8988T (cell line): Measurements from ENCODE around the gene KLRC3.
"Not testable (repeated sequence)": the region's sequence is repeated elsewhere in the genome, so short reads cannot be mapped to it uniquely, and the experiment has no call there.

ENCODE experiments used
- DNase-seq: peaks from one replicate; pipeline ENCODE4 v3.0.0; 2011

KLRC3 gene

DNA sequence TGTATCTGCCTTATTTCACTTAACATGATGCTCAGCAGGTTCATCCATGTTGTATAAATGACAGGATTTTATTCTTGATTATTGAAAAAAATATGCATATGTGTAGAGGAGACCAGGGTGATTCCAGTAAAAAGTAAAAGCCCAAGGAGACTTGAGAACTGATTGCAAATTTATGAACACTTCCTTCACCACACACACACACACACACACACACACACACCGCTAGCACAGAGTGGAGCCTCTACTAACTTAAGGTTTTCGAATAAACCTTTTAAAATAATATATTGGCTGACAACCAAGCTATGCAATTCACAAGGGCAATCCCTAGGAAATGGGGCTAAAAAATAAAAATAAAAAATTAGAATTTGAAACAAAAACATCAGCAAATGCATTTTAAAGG lies 22.2 kb downstream of the KLRC3 start:
- DNase-seq = no peak

DNA sequence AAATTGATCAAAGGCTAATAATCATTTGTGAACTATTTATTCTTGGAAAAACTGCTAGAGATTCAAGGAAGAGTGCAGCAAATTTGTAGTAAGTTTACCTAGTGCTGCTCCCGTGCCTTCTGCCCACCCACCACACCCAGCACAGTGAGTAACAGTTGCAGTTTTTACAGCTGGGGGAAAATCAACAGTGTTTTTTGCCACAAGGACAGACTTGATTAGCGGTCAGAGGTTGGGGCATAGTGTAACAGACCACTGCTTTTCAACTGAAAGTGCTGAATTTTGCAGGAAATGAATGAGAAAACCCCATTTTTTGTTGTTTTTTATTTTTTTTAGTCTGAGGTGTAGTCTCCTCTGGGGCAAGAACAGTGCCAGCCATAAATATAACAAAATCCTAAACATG lies 23.1 kb downstream of the KLRC3 start:
- no peak for DNase-seq

DNA sequence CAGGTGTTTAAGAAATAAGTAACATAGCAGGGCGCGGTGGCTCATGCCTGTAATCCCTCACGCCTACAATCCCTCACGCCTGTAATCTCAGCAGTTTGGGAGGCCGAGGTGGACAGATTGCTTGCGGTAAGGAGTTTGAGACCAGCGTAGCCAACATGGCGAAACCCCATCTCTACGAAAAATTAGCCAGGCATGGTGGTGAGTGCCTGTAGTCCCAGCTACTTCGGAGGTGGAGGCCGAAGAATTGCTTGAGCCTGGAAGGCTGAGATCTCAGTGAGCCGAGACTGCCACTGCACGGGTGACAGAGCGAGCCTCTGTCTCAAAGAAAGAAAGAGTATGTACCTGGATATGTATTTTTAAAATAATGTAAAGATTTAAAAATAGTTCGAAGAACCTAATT lies 24.2 kb downstream of the KLRC3 start:
- not testable (repeated sequence) for DNase-seq

DNA sequence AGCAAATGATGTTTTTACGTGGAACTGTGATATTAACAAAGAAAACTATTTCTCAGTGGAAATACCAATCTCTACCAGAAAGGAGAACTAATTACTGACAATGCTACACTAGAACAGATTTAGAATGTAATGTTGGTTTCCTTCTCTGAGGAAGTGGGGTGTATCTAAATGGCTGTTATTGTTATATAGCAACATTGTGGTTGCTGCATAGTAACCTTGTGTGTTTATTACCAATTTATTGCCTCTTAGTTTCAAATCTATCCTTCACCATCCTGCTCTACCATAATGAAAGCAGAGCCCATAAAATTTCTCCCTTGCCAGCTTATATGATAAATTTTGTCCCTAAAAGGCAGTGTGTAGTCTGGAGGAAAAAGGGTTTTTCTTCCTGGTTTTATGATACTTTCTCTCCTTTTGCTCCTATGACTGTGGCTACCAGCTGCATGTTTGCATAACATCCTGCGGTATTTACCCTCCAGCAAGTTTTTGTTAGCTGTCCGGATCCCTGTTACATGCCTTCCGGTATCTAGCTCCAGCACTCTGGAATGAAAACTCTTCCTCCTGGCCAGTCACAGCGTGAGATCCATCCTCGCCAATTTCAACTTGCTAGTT lies 24.9 kb downstream of the KLRC3 start:
- no peak for DNase-seq

DNA sequence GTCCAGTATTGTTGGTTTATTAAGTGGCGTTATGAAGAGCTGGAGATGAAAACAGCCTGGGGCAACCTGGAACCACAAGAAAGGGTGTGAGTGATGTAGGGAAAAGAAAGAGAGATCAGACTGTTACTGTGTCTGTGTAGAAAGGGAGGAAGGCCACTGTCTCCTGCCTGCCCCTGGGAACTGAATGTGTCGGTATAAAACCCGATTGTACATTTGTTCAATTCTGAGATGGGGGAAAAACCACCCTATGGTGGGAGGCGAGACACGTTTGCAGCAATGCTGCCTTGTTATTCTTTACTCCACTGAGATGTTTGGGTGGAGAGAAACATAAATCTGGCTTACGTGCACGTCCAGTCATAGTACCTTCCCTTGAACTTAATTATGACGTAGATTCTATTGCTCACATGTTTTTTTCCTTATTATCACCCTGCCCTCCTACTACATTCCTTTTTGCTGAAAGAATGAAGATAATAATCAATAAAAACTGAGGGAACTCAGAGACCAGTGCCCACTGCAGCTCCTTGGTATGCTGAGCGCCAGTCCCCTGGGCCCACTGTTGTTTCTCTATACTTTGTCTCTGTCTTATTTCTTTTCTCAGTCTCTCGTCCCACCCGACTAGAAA lies 25.8 kb downstream of the KLRC3 start:
- not testable (repeated sequence) for DNase-seq

DNA sequence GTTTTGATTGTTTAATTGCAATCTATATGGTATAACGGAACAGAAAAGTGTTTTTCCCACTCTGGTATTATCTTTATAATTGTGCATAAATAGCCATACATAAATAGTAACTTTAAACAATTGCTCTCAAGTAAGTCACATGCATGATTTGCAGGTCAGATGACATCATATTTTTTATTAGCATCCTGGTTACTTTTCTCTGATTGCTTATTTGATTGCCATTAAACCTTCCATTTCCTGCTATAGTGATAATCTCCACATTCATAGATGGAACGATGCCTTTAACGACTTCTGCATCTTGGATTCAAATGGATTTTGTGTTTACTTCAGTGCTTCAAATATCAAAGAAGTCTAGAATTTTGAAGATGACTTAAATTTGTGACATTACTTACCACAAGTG lies 27.1 kb downstream of the KLRC3 start:
- DNase-seq = no peak

DNA sequence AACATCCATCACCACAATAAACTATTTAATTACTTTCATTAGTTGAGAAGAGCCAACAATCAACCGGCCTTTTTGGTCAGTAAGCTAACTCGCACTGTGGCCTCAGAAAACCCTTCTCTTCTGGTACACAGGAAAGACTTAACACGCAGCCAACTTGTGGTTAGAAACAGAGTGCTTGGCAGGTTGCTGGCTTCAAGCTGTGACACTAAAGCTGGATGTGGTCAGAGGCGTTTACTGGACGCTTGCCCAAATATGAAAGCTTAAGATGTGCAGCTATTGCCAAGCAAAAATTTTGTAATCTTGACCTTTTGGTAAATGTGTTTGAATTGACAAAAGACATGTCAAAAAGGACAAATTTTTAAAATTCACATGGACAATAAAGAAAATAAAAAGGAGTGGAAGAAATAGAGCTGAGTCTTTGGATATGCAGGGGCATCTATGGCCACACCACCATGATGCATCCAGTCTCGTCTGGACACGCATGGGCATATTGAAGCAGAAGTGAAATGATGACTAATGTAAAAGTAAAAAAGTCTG lies 27.9 kb downstream of the KLRC3 start:
- DNase-seq = no peak

DNA sequence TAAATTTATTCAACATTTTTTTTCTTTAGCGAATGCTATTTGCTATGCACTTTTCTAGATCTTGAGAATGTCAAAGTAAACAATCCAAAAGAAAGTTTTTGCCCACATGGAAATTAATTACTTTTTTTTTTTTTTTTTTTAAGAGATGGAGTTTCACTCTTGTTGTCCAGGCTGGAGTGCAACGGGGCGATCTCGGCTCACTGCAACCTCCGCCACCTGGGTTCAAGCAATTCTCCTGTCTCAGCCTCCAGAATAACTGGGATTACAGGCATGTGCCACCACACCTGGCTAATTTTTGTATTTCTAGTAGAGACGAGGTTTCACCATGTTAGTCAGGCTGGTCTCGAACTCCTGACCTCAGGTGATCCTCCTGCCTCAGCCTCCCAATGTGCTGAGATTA lies 29.4 kb downstream of the KLRC3 start:
- not testable (repeated sequence) for DNase-seq

DNA sequence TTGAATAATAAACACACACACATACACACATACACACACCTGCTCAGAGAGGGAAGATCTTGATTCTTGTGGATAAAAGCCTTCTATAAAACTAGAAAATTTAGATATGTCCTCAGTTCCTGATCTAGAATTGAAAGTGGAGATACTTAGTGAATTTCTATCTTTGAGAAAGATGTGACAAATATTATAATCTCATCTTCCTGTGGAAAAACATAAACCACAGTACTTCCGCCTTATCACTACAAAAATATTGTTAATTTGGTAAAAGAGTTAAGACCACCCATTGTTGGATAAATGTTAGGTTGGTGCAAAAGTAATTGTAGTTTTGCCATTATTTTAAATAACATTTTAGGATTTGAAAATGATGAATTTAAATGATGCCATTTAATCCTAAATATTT lies 30.5 kb downstream of the KLRC3 start, which contains the start of gene KLRK1:
TSS of gene KLRK1 (minus strand) at position 138 of the 400 bp plus-strand sequence. CDS start 1,231 bp downstream, outside the sequence.
- no peak for DNase-seq

DNA sequence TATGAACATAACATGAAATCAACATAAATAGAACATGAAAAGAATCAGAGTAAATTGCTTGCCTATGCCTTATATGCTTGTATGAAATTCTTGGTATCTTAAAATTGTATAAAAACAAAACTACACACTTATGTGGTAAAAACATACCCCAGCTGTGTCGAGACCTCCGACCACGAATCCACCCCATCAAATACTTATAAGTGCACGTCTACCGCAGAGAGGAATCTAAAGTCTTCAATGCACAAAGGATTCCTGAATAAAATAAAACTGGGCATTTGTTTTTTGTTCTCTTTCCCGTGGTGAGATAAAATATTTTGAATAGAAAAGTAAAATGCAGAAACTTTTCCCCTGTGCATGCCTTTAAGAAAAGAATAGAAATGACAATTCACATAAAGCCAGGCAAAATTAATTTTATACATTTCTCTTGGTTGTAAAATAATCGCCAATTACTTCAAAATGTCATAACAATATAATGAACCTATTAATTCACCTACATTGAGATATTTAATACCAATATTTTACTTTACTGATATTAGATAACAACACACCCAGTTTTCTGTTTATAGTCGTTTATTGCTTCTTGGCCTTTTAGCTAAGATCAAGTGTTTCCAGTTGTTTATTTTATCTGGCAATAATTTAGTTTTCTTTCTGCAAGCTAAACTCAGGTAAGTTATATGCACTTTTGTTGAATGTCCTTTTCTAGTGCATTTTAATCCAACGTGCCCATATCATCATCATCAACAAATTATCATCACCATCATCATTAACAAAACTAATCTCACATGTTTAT lies 31.6 kb downstream of the KLRC3 start:
- DNase-seq = no peak

DNA sequence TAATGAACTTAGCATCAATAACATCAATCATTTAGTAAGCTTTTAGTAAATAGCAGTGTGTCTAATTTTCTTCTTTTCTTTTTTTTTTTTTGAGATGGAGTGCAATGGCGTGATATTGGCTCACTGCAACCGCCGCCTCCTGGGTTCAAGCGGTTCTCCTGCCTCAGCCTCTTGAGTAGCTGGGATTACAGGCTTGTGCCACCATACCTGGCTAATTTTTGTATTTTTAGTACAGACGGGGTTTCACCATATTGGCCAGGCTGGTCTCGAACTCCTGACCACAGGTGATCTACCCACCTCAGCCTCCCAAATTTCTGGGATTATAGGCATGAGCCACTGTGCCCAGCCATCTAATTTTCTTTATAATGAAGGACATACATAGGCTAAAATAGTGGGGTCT lies 32.9 kb downstream of the KLRC3 start:
- not testable (repeated sequence) for DNase-seq

DNA sequence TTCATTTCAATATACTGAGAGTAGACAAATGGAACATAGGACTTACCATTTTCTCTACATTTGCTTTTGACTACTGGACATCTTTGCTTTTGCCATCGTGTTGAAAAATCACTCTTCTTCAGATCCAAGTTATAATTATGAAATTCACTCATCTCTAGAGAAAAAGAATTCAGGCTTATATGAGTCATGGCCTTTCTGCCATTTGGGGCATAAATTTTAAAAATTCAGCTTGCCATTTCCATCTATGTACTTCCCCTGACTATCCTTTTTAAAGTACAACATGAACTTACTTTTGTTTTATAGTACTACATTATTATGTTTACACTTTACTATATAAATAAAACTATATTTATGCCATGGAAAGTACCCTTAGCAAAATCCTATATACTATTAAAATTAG lies 33.5 kb downstream of the KLRC3 start:
- no peak for DNase-seq

DNA sequence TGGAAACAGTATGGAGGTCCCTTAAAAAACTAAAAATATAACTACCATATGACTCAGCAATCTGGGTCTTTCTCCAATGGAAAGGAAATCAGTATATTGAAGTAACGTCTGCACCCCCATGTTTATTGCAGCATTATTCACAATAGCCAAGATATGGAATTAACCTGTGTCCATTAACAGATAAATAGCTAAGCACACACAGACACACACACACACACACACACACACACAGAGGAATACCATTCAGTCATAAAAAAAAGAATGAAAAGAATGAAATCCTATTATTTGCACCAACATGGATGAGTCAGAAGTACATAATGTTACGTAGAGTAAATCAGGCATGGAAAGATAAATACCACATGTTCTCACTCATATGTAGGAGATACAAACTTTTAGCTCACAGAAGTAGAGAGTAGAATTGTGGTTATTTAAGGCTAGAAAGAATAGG lies 35.2 kb downstream of the KLRC3 start:
- DNase-seq = no peak

DNA sequence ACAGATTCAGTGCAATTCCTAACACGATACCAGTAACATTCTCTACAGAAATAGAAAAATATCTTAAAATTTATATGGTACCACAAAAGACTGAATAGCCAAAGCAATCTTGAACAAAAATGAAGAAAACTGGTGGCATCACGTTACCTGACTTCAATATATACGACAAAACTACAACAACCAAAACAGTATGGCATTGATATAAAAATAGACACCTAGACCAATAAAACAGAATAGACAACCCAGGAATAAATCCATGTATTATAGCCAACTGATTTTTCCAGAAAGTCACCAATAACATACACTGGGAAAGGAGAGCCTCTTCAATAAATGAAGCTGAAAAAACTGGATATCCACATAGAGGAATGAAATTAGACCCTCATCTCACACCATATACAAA lies 36.2 kb downstream of the KLRC3 start:
- DNase-seq = no peak

DNA sequence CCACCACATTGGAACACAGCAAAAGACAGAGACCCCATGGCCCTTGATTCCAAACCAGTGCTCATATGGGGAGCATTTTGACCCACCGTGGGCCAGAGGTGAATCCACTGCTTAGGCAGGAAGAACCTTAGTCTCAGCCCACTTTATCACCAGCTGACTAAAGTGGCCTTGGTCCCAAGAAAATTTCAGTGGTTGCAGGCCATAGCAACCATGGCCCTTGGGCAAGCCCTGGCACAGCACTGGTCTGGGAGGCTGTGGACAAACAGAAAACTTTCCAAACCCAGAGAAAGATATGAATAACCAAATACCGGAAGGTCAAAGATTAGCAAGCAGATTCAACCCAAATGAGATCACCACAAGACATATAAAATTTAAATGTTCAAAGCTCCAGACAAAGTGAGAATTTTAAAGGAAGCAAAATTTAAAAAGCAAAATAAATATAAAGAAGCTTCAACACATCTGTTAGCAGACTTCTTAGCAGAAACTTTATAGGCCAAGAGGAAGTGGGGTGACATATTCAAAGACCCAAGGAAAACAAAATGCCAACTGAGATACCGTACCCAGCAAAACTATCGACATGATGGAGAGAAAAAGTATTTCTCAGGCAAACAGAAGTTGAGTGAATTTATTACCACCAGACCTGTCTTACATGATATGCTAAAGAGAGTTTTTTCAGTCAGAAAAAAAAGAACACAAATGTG lies 38.3 kb downstream of the KLRC3 start:
- DNase-seq = no peak

DNA sequence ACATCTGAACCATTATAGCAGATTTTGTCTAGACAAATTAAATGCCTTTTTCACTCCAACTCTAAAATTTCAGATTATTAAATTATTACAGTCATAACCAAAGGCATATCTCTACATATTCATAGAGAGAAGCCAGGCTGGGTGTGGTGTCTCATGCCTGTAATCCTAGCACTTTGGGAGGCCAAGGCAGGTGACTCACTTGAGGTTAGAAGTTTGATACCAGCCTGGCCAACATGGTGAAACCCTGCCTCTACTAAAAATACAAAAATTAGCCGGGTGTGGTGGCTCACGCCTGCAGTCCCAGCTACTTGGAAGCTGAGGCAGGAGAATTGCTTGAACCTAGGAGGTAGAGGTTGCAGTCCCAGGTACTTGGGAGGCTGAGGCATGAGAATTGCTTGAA lies 41.7 kb downstream of the KLRC3 start:
- not testable (repeated sequence) for DNase-seq

DNA sequence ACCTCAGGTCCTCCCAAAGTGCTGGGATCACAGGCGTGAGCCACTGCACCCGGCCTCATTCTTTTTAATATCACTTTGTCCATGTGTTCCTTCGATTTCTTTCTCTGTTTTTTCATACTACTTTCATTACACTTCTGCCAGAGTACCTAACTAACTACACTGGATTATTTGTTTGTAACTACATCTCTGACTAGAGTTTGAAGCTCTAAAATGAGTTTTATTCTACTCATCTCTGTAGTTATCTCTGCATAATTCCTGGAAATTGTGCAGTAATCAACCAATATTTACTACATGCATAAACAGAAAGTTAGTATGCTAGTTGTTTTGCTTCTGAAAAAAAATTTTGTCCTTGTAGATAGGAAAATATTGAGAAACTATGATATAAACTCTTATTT lies 45.8 kb downstream of the KLRC3 start:
- no peak for DNase-seq

DNA sequence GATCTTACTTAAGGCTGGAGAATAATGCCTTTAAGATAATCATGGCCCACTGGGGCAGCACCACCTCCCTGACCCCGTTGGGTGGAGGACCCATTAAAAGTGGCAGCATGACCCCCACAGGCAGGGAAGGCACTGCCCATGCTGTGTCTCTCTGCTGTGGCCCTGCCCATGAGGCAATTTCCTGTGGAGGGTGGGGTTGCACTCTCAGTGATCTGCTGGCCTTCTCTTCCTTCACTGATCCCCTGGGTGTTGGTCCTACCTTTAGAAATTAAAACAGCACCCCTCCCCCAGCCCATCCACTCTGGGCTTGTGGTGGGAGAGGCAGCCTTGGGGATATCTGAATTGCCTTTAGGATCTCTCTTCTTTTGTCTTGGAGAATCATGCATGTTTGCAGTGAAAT lies 47.8 kb downstream of the KLRC3 start:
- DNase-seq = no peak

DNA sequence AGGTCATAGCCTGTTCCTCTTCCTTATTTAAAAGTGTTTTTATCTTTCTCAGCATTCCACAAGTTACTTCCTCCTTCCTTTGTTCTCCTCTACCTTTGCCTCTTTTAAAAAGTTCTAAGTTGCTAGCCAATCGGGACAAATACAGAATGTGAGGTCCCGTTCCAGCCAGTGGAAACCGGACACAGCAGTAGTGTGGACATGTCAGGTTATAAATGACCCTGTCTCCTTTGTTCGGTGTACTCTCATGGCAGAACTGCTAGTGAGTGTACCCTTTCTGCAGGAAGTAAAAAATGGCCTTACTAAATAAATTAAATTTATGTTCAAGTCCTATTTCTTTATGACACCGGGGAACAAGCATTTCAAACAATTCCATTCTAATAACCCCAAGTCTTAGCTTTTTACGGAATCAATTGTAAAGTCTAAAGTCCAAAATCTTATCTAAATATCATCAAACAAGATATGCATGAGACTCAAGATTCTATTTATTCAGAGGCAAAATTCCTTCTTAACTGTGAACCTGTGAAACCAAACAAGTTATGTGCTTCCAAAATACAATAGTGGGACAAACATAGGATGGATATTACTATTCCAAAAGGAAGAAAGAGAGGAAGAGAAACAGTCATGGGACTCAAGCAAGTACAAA lies 48.4 kb downstream of the KLRC3 start:
- not testable (repeated sequence) for DNase-seq

DNA sequence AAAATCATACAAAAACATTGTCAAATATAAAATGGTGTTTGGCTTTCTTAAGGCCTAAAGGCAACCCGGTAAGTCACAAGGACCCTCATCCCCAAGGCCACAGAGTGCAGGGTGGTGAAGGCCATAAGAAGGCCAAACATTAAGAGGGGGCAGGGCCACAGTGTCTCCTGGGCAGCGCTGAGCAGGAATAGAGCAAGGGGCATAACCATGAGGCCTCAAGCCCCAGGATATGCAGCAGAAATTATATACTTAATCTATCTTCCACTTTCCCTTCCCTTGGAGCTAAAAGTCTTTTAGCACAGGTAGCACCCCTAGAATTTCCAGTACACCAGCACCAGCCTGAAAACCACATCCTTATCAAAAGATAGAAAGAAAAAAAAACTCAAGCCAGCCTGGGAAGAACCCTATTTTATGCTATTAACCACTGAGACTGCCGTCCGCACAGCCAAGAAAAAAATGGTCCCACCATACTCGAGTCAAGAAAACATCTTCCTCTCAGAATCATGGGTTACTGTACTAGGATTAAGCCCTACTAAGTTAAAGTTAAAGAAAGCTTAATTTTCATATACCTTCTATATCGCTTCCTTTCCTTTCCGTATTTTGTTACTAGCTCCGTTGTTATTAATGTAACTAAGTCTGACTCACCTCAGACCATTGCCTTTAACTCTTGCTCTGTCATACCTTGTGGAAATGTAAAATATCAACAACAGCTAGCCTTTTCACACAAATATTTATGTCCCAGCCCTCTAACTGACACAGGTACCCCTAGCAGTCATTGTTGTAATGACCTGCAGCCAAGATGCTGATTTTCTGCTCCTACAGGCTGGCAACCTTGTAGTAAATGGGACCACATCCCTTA lies 50.6 kb downstream of the KLRC3 start:
- no peak for DNase-seq
